Thyroid gland (tissue), 4 donors: ENCODE data around the gene ZNF417.

Experiments used
- POLR2A ChIP-seq, 2 donors: fragments of 450-650 bp; IDR thresholded peaks; one replicate each; pipeline ENCODE4 v1.6.1; 2017; ENCODE audit warnings: antibody characterized with exemption in 2 of 2, mild to moderate bottlenecking in 2 of 2, moderate library complexity in 1 of 2
- TF ChIP-seq, protein P1 (sequence below), 6 experiments: fragments of 200-600 bp in 3 of 6; fragments of 450-650 bp in 3 of 6; sonication (generic) in 3 of 6; IDR thresholded peaks; one replicate each; pipeline ENCODE4 v1.5.1; 2016 to 2019; ENCODE audit warnings: antibody characterized with exemption in 6 of 6, mild to moderate bottlenecking in 2 of 6, inconsistent platforms in 1 of 6, moderate library complexity in 1 of 6

DNA sequence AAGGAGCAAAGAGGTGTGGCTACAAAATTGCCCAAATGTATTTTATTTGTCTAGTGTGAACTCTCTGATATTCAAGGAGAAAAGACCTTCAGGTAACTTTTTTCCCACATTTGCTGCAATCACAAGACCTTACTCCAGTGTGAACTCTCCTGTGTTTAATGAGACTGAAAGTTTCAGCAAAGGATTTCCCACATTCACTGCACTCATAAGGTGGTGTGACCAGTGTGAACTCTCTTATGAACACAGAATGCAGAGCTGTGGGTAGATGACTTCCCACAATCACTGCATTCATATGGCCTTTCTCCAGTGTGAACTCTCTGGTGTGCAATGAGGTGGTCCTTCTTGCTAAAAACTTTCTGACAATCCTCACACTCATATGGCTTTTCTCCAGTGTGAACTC, 43.9 kb downstream of the ZNF417 start:
- TF ChIP-seq, protein P1, sequence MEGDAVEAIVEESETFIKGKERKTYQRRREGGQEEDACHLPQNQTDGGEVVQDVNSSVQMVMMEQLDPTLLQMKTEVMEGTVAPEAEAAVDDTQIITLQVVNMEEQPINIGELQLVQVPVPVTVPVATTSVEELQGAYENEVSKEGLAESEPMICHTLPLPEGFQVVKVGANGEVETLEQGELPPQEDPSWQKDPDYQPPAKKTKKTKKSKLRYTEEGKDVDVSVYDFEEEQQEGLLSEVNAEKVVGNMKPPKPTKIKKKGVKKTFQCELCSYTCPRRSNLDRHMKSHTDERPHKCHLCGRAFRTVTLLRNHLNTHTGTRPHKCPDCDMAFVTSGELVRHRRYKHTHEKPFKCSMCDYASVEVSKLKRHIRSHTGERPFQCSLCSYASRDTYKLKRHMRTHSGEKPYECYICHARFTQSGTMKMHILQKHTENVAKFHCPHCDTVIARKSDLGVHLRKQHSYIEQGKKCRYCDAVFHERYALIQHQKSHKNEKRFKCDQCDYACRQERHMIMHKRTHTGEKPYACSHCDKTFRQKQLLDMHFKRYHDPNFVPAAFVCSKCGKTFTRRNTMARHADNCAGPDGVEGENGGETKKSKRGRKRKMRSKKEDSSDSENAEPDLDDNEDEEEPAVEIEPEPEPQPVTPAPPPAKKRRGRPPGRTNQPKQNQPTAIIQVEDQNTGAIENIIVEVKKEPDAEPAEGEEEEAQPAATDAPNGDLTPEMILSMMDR (IDR thresholded peaks at IDR 0.05) = no peak
- no peak for TF ChIP-seq POLR2A (IDR thresholded peaks at IDR 0.05)
